ENCODE measurements around the gene HNRNPL.

GRCh38 chr19:38867171-38867780 lies 17.5 kb upstream of the HNRNPL start:
- TF ChIP-seq CTCF (IDR thresholded peaks at IDR 0.05; ENCODE audit: borderline replicate concordance, extremely low read depth, low read length, poor library complexity, severe bottlenecking) (no peak), EZH2 (IDR thresholded peaks at IDR 0.05; ENCODE audit: borderline replicate concordance, low read depth, low read length, severe bottlenecking) (no peak)

Measured in DND-41 (cell line).